Thoracic aorta (tissue), 2 donors: ENCODE results near the gene DDIT4L. TPM values are rescaled to one million over a fixed set of nuclear protein-coding genes. Genes with fewer than 3 reads are reported as not detected.
"Not testable (repeated sequence)": the region's sequence is repeated elsewhere in the genome, so short reads cannot be mapped to it uniquely, and the experiment has no call there.

Experiments used
- ATAC-seq: fragments of 150-250 bp; one replicate; pipeline ENCODE4 v1.8.0; 2017; ENCODE audit warnings: low read depth; ENCODE audit not compliant: insufficient number of reproducible peaks, low FRiP score
- DNase-seq: peaks from one replicate; pipeline ENCODE4 v3.0.0-alpha.2; 2020; ENCODE audit warnings: low spot score
- H3K27ac ChIP-seq, 2 donors: fragments of 200-600 bp; sonication (generic); 1 replicate in 1 of 2; 2 replicates in 1 of 2; pipeline ENCODE4 v1.5.1; 2016; ENCODE audit warnings: mild to moderate bottlenecking in 2 of 2, moderate library complexity in 2 of 2
- H3K27me3 ChIP-seq: fragments of 200-600 bp; sonication (generic); replicated peaks from 2 replicates; pipeline ENCODE4 v1.6.0; 2016; ENCODE audit warnings: mild to moderate bottlenecking; ENCODE audit not compliant: insufficient read depth
- H3K36me3 ChIP-seq: fragments of 200-600 bp; sonication (generic); one replicate; pipeline ENCODE4 v1.5.1; 2016
- H3K4me1 ChIP-seq, 2 donors: fragments of 200-600 bp; sonication (generic); 1 replicate in 1 of 2; 2 replicates in 1 of 2; pipeline versions ENCODE4 v1.5.1 to v1.6.0; 2016; ENCODE audit warnings: low read depth in 2 of 2, mild to moderate bottlenecking in 1 of 2; ENCODE audit not compliant: control insufficient read depth in 1 of 2
- H3K4me3 ChIP-seq: fragments of 200-600 bp; sonication (generic); 2 replicates; pipeline ENCODE4 v1.5.1; 2016; ENCODE audit warnings: mild to moderate bottlenecking
- H3K9me3 ChIP-seq: fragments of 200-600 bp; sonication (generic); 2 replicates; pipeline ENCODE4 v1.5.1; 2016
- total RNA-seq, 2 donors: library from RNA; depleted of rRNA; stranded (reverse); fragments of >200 nt; gene quantifications; one replicate each; pipeline versions ENCODE4 v1.1.0 to v1.2.3, GENCODE V29; 2016
- TF ChIP-seq, protein P1 (sequence below): fragments of 200-600 bp; sonication (generic); IDR thresholded peaks from one replicate; pipeline ENCODE4 v1.5.1; 2019; ENCODE audit warnings: antibody characterized with exemption

The DDIT4L gene
- total RNA-seq, 2 donors from 2014 or later, result 1.6 to 1.8 TPM

DNA sequence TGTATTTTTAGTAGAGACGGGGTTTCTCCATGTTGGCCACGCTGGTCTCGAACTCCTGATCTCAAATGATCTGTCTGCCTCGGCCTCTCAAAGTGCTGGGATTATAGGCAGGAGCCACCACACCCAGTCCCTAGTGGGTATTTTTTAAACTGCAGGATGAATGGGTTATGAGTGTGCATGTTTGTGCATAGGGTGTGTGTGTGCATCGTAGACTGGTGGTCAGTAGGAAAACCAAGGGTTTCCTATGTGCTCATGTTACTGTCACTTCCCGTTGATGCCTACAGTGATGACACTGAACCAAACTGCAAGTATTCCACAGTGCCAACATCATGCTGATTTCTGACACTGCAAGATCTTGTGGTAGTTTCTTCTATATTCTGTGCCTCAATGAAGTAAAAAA, 41.1 kb downstream of the DDIT4L start:
- Histone ChIP-seq H3K4me3 (no peak overlapping the region), H3K36me3 (no peaks in the 10 kb centered on the region), H3K9me3 (no peaks in the 10 kb centered on the region), H3K27ac (no peak overlapping the region), H3K27me3 (no peaks in the 10 kb centered on the region), H3K4me1 (peaks cover 0 to 30% of the 10 kb centered on the region in 2 donors)
- DNase-seq (no peak), ATAC-seq (no peak)
- TF ChIP-seq, protein P1, sequence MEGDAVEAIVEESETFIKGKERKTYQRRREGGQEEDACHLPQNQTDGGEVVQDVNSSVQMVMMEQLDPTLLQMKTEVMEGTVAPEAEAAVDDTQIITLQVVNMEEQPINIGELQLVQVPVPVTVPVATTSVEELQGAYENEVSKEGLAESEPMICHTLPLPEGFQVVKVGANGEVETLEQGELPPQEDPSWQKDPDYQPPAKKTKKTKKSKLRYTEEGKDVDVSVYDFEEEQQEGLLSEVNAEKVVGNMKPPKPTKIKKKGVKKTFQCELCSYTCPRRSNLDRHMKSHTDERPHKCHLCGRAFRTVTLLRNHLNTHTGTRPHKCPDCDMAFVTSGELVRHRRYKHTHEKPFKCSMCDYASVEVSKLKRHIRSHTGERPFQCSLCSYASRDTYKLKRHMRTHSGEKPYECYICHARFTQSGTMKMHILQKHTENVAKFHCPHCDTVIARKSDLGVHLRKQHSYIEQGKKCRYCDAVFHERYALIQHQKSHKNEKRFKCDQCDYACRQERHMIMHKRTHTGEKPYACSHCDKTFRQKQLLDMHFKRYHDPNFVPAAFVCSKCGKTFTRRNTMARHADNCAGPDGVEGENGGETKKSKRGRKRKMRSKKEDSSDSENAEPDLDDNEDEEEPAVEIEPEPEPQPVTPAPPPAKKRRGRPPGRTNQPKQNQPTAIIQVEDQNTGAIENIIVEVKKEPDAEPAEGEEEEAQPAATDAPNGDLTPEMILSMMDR, result no peak

DNA sequence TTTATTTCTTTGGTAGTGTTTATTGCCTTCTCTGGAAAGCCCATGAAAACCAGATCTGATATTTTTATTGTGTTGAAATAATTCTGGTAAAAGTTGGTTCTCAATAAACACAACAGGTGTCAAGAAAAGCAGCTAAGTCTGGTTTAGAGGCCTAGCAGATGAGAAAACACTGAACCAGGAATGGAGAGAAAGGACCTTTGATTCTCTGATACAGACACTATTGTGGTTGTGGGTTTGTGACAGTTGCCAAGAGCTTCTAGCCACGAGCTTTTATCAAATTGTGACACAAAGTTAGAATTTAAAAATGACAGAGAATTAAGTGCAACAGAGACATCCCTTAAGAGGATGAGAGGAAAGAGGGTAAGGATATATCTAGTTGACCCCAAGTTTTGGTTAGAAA, 42.6 kb downstream of the DDIT4L start:
- Histone ChIP-seq H3K4me1 (peaks cover 0 to 30% of the 10 kb centered on the region in 2 donors), H3K36me3 (no peaks in the 10 kb centered on the region), H3K9me3 (no peaks in the 10 kb centered on the region), H3K27me3 (no peaks in the 10 kb centered on the region), H3K27ac (no peak overlapping the region), H3K4me3 (no peak overlapping the region)
- ATAC-seq, result no peak
- DNase-seq, result no peak
- TF ChIP-seq, protein P1, result no peak

DNA sequence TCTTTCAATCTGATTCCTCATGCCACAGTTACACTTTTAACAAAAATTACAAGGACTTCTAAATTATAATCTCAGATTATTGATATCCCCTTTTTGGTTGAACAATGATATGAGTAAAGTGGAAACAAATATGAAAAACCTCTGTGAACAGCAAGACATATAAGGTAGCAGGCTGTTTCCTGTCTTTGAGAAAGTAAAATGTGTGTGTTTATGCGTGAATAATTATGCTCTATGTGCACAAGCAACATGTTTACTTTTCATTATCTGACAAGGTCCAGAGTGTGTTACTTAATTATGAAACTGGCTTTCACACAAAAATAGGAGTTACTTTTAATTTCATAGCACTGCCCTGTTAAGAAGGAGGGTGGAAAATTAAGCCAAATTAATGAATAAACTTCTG, 43.1 kb downstream of the DDIT4L start:
- no peaks in the 10 kb centered on the region for H3K36me3 ChIP-seq
- no peak for DNase-seq
- TF ChIP-seq, protein P1, result no peak
- H3K9me3 ChIP-seq, result no peaks in the 10 kb centered on the region
- no peak for ATAC-seq
- H3K4me3 ChIP-seq, result no peak overlapping the region
- no peaks in the 10 kb centered on the region for H3K27me3 ChIP-seq
- peaks cover 0 to 30% of the 10 kb centered on the region in 2 donors for H3K4me1 ChIP-seq
- H3K27ac ChIP-seq, result no peak overlapping the region

DNA sequence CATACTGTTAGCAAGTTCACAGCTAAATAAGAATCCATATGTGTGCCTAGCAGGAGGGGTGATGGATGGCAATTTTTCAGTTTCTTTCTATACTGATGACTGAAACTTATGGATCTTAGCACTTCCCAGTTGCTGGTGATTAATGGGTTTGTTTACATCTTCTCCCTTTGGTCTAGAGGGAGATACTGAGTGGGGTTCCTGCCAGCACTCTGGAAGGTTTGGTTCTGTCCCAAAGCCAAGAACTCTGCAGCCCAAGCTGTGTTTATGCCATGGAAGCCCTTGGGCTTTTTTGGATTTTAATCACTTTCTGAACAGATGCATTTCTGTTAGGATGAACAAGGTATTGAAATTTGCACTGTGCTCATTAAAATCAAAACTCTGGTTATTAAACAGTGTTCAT, 43.5 kb downstream of the DDIT4L start:
- Histone ChIP-seq H3K36me3 (no peaks in the 10 kb centered on the region), H3K27me3 (no peaks in the 10 kb centered on the region), H3K4me1 (peaks cover 0 to 27% of the 10 kb centered on the region in 2 donors), H3K9me3 (no peaks in the 10 kb centered on the region), H3K27ac (no peak overlapping the region), H3K4me3 (no peak overlapping the region)
- ATAC-seq (no peak), DNase-seq (no peak)
- TF ChIP-seq, protein P1, result no peak

DNA sequence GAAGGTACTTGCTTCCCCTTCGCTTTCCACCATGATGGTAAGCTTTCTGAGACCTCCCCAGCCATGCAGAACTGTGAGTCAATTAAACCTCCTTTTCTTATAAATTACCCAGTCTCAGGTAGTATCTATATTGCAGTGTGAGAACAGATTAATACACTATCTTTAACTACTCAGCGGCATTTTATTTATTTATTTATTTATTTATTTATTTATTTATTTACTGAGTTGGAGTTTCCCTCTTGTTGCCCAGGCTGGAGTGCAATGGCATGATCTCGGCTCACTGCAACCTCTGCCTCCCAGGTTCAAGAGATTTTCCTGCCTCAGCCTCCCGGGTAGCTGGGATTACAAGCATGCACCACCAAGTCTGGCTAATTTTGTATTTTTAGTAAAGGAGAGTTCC, 52.9 kb downstream of the DDIT4L start:
- H3K27me3 ChIP-seq, DNase-seq, H3K27ac ChIP-seq, H3K36me3 ChIP-seq, H3K4me3 ChIP-seq, H3K4me1 ChIP-seq, ATAC-seq, H3K9me3 ChIP-seq: not testable (repeated sequence)

Other genes with a start within 250 kb of the DDIT4L start
- 10 to 100 TPM; 32.6 to 58.2 TPM for gene DNAJB14, start 243.8 kb downstream of the DDIT4L start, total RNA-seq
- gene H2AZ1, start 240.2 kb downstream of the DDIT4L start, total RNA-seq, result 100 to 1,000 TPM in 1 of 2 donors, 10 to 100 TPM in 1; 65.3 to 115 TPM